ENCODE data around the gene GPR83.
"Not testable (repeated sequence)": the region's sequence is repeated elsewhere in the genome, so short reads cannot be mapped to it uniquely, and the experiment has no call there.

GPR83 gene

GRCh38 chr11:94370576-94370975 is 30.6 kb downstream of the GPR83 start:
- not testable (repeated sequence) for DNase-seq (ENCODE audit: low read depth)

GRCh38 chr11:94350850-94351563 is 50.2 kb downstream of the GPR83 start:
- DNase-seq (ENCODE audit: low read depth), result not testable (repeated sequence)

- not testable (repeated sequence) for DNase-seq (ENCODE audit: low read depth)
These were observed 54.9 kb downstream of the GPR83 start for GRCh38 chr11:94346311-94346710.

- no peak for DNase-seq (ENCODE audit: low read depth)
These were observed 57.7 kb downstream of the GPR83 start for GRCh38 chr11:94343495-94343894.

- DNase-seq (ENCODE audit: low read depth), result no peak
These were observed 59.0 kb downstream of the GPR83 start for GRCh38 chr11:94342250-94342649.

GRCh38 chr11:94338651-94339050 is 62.6 kb downstream of the GPR83 start:
- DNase-seq (ENCODE audit: low read depth), result no peak

- no peak for DNase-seq (ENCODE audit: low read depth)
These were observed 65.2 kb downstream of the GPR83 start for GRCh38 chr11:94336033-94336432.

GRCh38 chr11:94332814-94333213 is 68.4 kb downstream of the GPR83 start:
- DNase-seq (ENCODE audit: low read depth), result no peak

- DNase-seq (ENCODE audit: low read depth), result no peak
These were observed 70.4 kb downstream of the GPR83 start for GRCh38 chr11:94330789-94331188.

- no peak for DNase-seq (ENCODE audit: low read depth)
These were observed 71.7 kb downstream of the GPR83 start for GRCh38 chr11:94329501-94329900.

- no peak for DNase-seq (ENCODE audit: low read depth)
These were observed 72.6 kb downstream of the GPR83 start for GRCh38 chr11:94328587-94329080.

Data from T follicular helper cell (primary cell).